SIG-M5 treated with dmso at 0.1 percent for 504 hours (cell line): Measurements from ENCODE around the gene DCXR.
A peak's percentile ranks its signal among the peaks of the same experiment; 100 is the strongest.
"Not testable (repeated sequence)": the region's sequence is repeated elsewhere in the genome, so short reads cannot be mapped to it uniquely, and the experiment has no call there.

Experiments used
- DNase-seq: peaks from one replicate; lab custom pipeline; 2025; ENCODE audit not compliant: unreplicated experiment; lab: John Stamatoyannopoulos, UW

The DCXR gene

GRCh38 chr17:82041144-82041814 is 3.8 kb upstream of the DCXR start:
- peak; percentile 9 for DNase-seq

- no peak for DNase-seq
These were observed 2.3 kb upstream of the DCXR start for GRCh38 chr17:82039695-82040299.

GRCh38 chr17:82038796-82039409 is 1.4 kb upstream of the DCXR start:
- DNase-seq = not testable (repeated sequence)

GRCh38 chr17:82037889-82038195 is 345 bp upstream of the DCXR start:
- no peak for DNase-seq

- DNase-seq = no peak
These were observed 834 bp downstream of the DCXR start for GRCh38 chr17:82036634-82037091.

GRCh38 chr17:82035956-82036633 is 1.4 kb downstream of the DCXR start:
- no peak for DNase-seq

- no peak for DNase-seq
These were observed 2.0 kb downstream of the DCXR start for GRCh38 chr17:82035488-82035887.

GRCh38 chr17:82034371-82035011 is 3.0 kb downstream of the DCXR start:
- DNase-seq = no peak

- DNase-seq = no peak
These were observed 4.0 kb downstream of the DCXR start for GRCh38 chr17:82033359-82034085.

DNA sequence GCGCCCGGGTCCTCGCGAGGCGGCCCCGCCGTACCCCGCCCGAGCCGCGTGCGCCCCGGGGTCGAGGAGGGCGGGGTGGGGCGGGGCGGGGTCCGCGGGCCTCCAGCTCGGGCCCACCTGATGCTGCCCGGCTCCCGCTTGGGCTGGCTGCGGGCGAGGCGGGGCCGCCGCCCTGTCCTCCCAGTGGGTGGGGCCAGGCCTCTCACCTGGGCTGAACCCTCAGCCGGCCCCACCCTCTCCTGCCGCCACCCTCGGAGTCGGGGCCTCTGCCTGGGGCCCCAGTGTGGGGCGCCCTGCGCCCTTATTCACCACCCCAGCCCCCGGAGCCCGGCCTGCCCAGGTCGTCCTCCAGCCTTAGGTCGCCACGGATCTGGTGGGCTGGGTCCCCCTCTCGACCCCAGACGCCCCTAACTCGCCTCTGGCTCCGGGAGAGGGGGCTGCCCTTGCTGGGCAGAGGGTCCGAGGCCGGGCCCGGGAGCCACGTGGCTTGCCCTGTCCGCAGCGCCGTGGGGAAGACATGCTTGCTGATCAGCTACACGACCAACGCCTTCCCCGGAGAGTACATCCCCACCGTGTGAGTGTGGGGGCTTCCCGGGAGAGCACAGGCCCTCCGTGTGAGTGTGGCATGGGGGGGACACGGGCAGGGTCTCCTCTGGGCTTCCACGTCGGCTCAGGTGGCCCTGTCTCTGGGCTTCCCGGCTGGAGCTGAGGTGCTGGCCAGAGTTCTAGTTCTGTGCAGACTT is 5.4 kb downstream of the DCXR start:
- DNase-seq = peak; percentile 30

DNA sequence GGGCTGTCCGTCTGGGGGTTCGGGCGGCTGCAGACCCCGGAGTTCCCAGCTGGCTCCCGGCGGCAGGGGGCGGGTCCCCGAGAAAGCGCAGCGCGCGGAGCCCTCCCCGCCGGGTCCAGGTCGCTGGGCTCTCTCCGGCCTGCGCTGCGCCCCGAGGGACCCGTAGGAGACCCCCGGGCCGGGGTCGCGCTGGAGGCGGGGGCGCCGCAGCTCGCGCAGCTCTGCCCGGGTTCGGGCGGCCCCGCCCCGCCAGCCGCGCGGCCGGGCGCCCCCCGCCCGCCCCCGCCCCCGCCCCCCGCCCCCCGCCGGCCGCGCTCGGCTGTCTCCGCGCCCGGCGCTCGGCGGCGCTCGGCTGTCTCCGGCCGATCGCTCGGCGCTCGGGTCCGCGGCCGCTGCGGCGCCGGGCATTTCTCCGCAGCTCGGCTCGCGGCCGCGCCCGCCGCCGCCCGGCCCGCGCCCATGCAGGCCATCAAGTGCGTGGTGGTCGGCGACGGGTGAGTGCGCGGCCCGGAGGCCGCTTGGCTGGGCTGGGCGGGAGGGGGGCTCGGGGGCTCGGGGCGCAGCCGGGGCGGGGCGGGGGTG is 6.1 kb downstream of the DCXR start, which contains the start of gene RAC3:
RAC3 (plus strand) TSS at position 376 of the 582 bp plus-strand sequence; CDS start at position 460, 84 bp downstream.
- no peak for DNase-seq

DNA sequence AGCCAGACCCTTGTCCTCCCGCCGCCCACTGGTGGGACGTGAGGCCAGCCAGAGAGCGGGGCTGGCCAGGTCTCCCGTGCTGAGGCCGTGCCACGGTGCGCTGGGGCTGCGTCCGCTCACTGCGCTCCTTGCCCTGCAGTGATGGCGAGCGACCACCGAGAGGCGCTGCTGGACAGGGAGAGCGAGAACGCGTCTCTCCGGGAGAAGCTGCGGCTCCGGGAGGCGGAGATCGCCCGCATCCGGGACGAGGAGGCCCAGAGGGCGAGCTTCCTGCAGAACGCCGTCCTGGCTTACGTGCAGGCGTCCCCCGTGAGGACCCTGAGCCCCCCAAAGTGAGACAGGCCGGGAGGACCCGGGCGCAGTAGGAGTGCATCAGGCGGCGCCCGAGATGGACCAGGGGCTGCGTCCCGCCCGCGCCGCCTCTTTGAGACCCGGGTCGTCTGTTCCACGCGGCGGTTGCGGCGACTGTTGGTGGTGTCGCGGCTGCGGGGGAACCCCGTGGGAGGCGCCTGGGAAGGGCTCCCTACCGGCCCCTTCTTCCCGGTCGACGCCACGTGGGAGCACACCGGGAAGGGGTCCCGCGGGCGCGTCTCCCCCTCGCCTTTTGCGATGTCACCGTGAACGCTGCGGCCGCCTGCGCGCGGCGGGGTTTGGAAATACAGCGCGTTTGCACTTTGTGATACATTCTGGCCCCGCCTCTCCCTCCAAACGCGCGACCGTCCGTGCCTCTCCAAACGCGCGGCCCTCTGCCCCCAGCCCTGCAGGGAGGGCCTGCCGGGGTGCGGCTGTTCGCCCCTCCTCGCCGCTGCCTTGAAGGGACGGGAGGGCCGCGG is 6.8 kb downstream of the DCXR start:
- DNase-seq = peak; percentile 75

DNA sequence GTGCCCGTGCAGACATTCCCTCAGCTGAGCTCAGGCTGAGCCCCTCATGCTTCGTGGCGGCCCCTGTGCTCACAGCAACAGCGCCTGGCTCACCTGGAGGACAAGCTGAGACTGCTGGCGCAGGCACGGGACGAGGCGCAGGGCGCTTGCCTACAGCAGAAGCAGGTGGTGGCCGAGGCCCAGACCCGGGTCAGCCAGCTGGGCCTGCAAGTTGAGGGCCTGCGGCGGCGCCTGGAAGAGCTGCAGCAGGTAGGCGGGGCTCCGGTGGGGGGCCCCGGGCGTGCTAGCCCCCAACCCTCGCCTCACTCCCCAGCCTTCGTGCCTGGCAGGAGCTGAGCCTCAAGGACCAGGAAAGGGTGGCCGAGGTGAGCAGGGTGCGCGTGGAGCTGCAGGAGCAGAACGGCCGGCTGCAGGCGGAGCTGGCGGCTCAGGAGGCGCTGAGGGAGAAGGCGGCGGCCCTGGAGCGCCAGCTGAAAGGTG is 7.5 kb downstream of the DCXR start:
- DNase-seq = no peak

GRCh38 chr17:82029391-82029790 is 8.1 kb downstream of the DCXR start:
- no peak for DNase-seq

GRCh38 chr17:82028966-82029365 is 8.5 kb downstream of the DCXR start:
- no peak for DNase-seq

DNA sequence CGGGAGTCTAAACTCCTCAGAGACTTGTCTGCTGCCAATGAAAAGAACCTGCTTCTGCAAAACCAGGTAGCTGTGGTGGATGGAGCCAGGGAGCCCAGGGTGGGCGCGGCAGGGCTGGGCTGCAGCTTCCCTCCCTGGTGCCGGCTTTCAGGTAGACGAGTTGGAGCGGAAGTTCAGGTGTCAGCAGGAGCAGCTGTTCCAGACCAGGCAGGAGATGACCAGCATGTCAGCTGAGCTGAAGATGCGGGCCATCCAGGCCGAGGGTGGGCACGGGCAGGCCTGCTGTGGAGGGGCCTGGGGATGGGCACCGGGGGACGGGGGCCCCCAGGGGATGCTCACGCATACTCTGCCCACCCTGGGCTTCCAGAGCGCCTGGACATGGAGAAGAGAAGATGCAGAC is 9.3 kb downstream of the DCXR start:
- DNase-seq = no peak

GRCh38 chr17:82025401-82026107 is 11.9 kb downstream of the DCXR start:
- no peak for DNase-seq

DNA sequence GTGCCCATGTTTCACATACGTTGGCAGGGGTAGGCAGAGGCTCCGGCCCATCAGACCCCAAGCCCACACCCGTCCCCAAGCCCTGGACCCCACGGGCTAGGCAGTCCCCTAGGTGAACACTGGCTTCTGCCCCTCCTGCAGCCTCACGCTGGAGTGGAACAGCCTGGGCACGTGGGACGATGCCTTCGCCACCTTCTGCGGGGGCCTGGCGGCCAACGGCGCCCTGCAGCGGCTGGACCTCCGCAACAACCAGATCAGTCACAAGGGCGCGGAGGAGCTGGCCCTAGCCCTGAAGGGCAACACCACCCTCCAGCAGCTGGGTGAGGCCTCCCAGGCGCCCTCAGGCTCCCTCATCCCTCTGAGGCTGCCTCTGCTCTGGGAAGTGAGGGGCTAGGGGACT is 12.6 kb downstream of the DCXR start:
- no peak for DNase-seq
